Measurements from ENCODE around the gene MED25.

MED25 gene

GRCh38 chr19:49852631-49853126, 34.6 kb downstream of the MED25 start:
- peak overlapping the region; percentile 80 for H3K4me3 ChIP-seq (ENCODE audit: low read depth, low read length)
- no peaks in the 10 kb centered on the region; the same call in 1 of the 2 replicates for H3K9me3 ChIP-seq (ENCODE audit: control insufficient read depth, insufficient read depth, low read depth, low read length)
- H3K36me3 ChIP-seq (ENCODE audit: control insufficient read depth, insufficient read depth, low read length): peaks cover 41% of the 10 kb centered on the region
- H3K27ac ChIP-seq (ENCODE audit: low read depth, low read length): no peak overlapping the region
- H3K4me1 ChIP-seq (ENCODE audit: control insufficient read depth, insufficient read depth, low read length): peaks cover 12% of the 10 kb centered on the region; the same call in 1 of the 2 replicates
- no peak overlapping the region for H3K9ac ChIP-seq (ENCODE audit: low read length)
- no peaks in the 10 kb centered on the region for H3K27me3 ChIP-seq (ENCODE audit: control insufficient read depth, insufficient read depth, low read length)

GRCh38 chr19:49853852-49854377, 35.8 kb downstream of the MED25 start:
- Histone ChIP-seq H3K9me3 (ENCODE audit: control insufficient read depth, insufficient read depth, low read depth, low read length) (no peaks in the 10 kb centered on the region; the same call in 1 of the 2 replicates), H3K36me3 (ENCODE audit: control insufficient read depth, insufficient read depth, low read length) (peaks cover 53% of the 10 kb centered on the region), H3K27ac (ENCODE audit: low read depth, low read length) (no peak overlapping the region), H3K4me1 (ENCODE audit: control insufficient read depth, insufficient read depth, low read length) (peaks cover 12% of the 10 kb centered on the region; the same call in 1 of the 2 replicates), H3K27me3 (ENCODE audit: control insufficient read depth, insufficient read depth, low read length) (no peaks in the 10 kb centered on the region), H3K9ac (ENCODE audit: low read length) (no peak overlapping the region), H3K4me3 (ENCODE audit: low read depth, low read length) (no peak overlapping the region)

DNA sequence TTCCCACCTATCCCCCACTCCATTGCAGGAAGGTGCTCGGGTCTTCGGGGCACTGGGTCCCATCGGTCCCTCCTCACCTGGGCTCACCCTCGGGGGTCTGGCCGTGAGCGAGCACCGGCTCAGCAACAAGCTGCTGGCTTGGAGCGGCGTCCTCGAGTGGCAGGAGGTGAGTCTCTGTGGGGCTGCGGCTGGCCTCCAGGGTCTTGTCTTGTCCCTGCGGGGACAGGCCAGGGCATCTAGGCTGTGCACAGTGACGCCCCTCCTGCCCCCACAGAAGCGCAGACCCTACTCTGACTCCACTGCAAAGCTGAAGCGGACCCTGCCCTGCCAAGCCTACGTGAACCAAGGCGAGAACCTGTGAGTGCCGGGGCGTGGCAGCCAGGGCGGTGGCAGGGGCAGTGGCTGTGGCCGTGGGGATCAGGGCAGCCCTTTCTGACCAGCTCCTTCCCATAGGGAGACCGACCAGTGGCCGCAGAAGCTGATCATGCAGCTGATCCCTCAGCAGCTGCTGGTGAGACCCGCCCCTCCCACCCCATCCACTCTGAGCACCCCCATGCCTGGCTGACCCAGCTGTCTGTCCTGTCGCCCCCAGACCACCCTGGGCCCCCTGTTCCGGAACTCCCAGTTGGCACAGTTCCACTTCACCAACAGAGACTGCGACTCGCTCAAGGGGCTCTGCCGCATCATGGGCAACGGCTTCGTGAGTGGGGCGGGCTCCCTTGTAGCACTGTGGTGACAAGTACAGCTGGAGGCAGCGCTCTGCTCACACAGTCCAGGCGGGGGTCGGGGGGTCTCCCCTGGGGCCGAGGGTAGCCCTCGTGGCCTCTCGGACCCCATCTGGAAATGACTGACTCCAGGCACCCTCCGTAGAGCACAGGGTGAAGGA, 36.5 kb downstream of the MED25 start:
- Histone ChIP-seq H3K9ac (ENCODE audit: low read length) (no peak overlapping the region), H3K36me3 (ENCODE audit: control insufficient read depth, insufficient read depth, low read length) (peaks cover 53% of the 10 kb centered on the region), H3K27ac (ENCODE audit: low read depth, low read length) (no peak overlapping the region), H3K9me3 (ENCODE audit: control insufficient read depth, insufficient read depth, low read depth, low read length) (no peaks in the 10 kb centered on the region), H3K4me1 (ENCODE audit: control insufficient read depth, insufficient read depth, low read length) (peaks cover 12% of the 10 kb centered on the region; the same call in 1 of the 2 replicates), H3K27me3 (ENCODE audit: control insufficient read depth, insufficient read depth, low read length) (no peaks in the 10 kb centered on the region), H3K4me3 (ENCODE audit: low read depth, low read length) (no peak overlapping the region)

GRCh38 chr19:49855277-49855675, 37.2 kb downstream of the MED25 start:
- H3K27me3 ChIP-seq (ENCODE audit: control insufficient read depth, insufficient read depth, low read length): no peaks in the 10 kb centered on the region
- H3K4me3 ChIP-seq (ENCODE audit: low read depth, low read length): no peak overlapping the region
- H3K9ac ChIP-seq (ENCODE audit: low read length): no peak overlapping the region
- peaks cover 59% of the 10 kb centered on the region for H3K36me3 ChIP-seq (ENCODE audit: control insufficient read depth, insufficient read depth, low read length)
- H3K4me1 ChIP-seq (ENCODE audit: control insufficient read depth, insufficient read depth, low read length): peaks cover 9% of the 10 kb centered on the region; the same call in 1 of the 2 replicates
- H3K27ac ChIP-seq (ENCODE audit: low read depth, low read length): no peak overlapping the region
- H3K9me3 ChIP-seq (ENCODE audit: control insufficient read depth, insufficient read depth, low read depth, low read length): no peaks in the 10 kb centered on the region

- peaks cover 66% of the 10 kb centered on the region for H3K36me3 ChIP-seq (ENCODE audit: control insufficient read depth, insufficient read depth, low read length)
- no peaks in the 10 kb centered on the region for H3K9me3 ChIP-seq (ENCODE audit: control insufficient read depth, insufficient read depth, low read depth, low read length)
- no peak overlapping the region for H3K9ac ChIP-seq (ENCODE audit: low read length)
- H3K27ac ChIP-seq (ENCODE audit: low read depth, low read length): no peak overlapping the region
- H3K4me1 ChIP-seq (ENCODE audit: control insufficient read depth, insufficient read depth, low read length): peaks cover 13% of the 10 kb centered on the region; the same call in 1 of the 2 replicates
- no peaks in the 10 kb centered on the region for H3K27me3 ChIP-seq (ENCODE audit: control insufficient read depth, insufficient read depth, low read length)
- H3K4me3 ChIP-seq (ENCODE audit: low read depth, low read length): no peak overlapping the region
These were observed 37.8 kb downstream of the MED25 start for GRCh38 chr19:49855676-49856573.

DNA sequence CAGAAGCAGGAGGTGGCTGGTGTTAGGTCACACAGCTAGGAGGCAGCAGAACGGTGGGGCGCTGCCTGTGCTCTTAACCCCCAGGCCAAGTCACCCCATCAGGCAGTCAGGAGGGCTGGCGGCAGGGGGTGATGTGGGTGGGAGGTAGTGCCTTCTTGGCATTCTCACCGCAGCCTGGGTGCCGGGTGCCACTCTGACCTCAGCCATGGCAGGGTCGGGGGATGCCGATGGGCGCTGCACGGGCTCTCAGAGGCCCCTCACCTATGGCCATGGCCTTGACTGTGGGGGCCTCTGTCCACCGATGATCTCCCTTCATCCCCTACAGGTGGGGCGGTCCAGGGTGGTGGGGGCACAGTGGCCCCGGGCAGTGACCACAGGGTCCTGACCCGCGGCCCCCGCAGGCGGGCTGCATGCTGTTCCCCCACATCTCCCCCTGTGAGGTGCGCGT, 38.5 kb downstream of the MED25 start:
- Histone ChIP-seq H3K27ac (ENCODE audit: low read depth, low read length) (no peak overlapping the region), H3K27me3 (ENCODE audit: control insufficient read depth, insufficient read depth, low read length) (no peaks in the 10 kb centered on the region), H3K36me3 (ENCODE audit: control insufficient read depth, insufficient read depth, low read length) (peaks cover 72% of the 10 kb centered on the region), H3K9me3 (ENCODE audit: control insufficient read depth, insufficient read depth, low read depth, low read length) (no peaks in the 10 kb centered on the region), H3K9ac (ENCODE audit: low read length) (no peak overlapping the region), H3K4me1 (ENCODE audit: control insufficient read depth, insufficient read depth, low read length) (peaks cover 14% of the 10 kb centered on the region; the same call in 1 of the 2 replicates), H3K4me3 (ENCODE audit: low read depth, low read length) (no peak overlapping the region)

- H3K9me3 ChIP-seq (ENCODE audit: control insufficient read depth, insufficient read depth, low read depth, low read length): no peaks in the 10 kb centered on the region
- no peaks in the 10 kb centered on the region for H3K27me3 ChIP-seq (ENCODE audit: control insufficient read depth, insufficient read depth, low read length)
- no peak overlapping the region for H3K27ac ChIP-seq (ENCODE audit: low read depth, low read length)
- peaks cover 16% of the 10 kb centered on the region for H3K4me1 ChIP-seq (ENCODE audit: control insufficient read depth, insufficient read depth, low read length)
- H3K36me3 ChIP-seq (ENCODE audit: control insufficient read depth, insufficient read depth, low read length): peaks cover 77% of the 10 kb centered on the region
- H3K9ac ChIP-seq (ENCODE audit: low read length): no peak overlapping the region
- H3K4me3 ChIP-seq (ENCODE audit: low read depth, low read length): no peak overlapping the region
These were observed 39.2 kb downstream of the MED25 start for GRCh38 chr19:49857061-49857837.

- H3K9ac ChIP-seq (ENCODE audit: low read length): no peak overlapping the region
- H3K36me3 ChIP-seq (ENCODE audit: control insufficient read depth, insufficient read depth, low read length): peaks cover 80% of the 10 kb centered on the region
- H3K4me1 ChIP-seq (ENCODE audit: control insufficient read depth, insufficient read depth, low read length): peaks cover 15% of the 10 kb centered on the region
- H3K4me3 ChIP-seq (ENCODE audit: low read depth, low read length): no peak overlapping the region
- no peak overlapping the region for H3K27ac ChIP-seq (ENCODE audit: low read depth, low read length)
- no peaks in the 10 kb centered on the region for H3K27me3 ChIP-seq (ENCODE audit: control insufficient read depth, insufficient read depth, low read length)
- H3K9me3 ChIP-seq (ENCODE audit: control insufficient read depth, insufficient read depth, low read depth, low read length): no peaks in the 10 kb centered on the region
These were observed 39.7 kb downstream of the MED25 start for GRCh38 chr19:49857838-49858087.

GRCh38 chr19:49858088-49858985, 40.2 kb downstream of the MED25 start:
- peaks cover 84% of the 10 kb centered on the region for H3K36me3 ChIP-seq (ENCODE audit: control insufficient read depth, insufficient read depth, low read length)
- peaks cover 12% of the 10 kb centered on the region for H3K4me1 ChIP-seq (ENCODE audit: control insufficient read depth, insufficient read depth, low read length)
- H3K27me3 ChIP-seq (ENCODE audit: control insufficient read depth, insufficient read depth, low read length): no peaks in the 10 kb centered on the region
- no peaks in the 10 kb centered on the region for H3K9me3 ChIP-seq (ENCODE audit: control insufficient read depth, insufficient read depth, low read depth, low read length)
- no peak overlapping the region for H3K4me3 ChIP-seq (ENCODE audit: low read depth, low read length)
- H3K9ac ChIP-seq (ENCODE audit: low read length): no peak overlapping the region
- H3K27ac ChIP-seq (ENCODE audit: low read depth, low read length): no peak overlapping the region
